K562 treated with DMSO at 1 percent for 4 hours (cell line): Measurements from ENCODE around the gene AKR1E2. TPM values are rescaled to one million over a fixed set of nuclear protein-coding genes. Genes with fewer than 3 reads are reported as not detected.

ENCODE experiments used
- total RNA-seq: library from RNA; unstranded; fragments of 300-600 nt; gene quantifications from 2 replicates; pipeline ENCODE4 v1.2.3, GENCODE V29; 2022; ENCODE audit not compliant: insufficient read depth

The AKR1E2 gene
- total RNA-seq, result 7.6 and 10.5 TPM in 2 replicates

DNA sequence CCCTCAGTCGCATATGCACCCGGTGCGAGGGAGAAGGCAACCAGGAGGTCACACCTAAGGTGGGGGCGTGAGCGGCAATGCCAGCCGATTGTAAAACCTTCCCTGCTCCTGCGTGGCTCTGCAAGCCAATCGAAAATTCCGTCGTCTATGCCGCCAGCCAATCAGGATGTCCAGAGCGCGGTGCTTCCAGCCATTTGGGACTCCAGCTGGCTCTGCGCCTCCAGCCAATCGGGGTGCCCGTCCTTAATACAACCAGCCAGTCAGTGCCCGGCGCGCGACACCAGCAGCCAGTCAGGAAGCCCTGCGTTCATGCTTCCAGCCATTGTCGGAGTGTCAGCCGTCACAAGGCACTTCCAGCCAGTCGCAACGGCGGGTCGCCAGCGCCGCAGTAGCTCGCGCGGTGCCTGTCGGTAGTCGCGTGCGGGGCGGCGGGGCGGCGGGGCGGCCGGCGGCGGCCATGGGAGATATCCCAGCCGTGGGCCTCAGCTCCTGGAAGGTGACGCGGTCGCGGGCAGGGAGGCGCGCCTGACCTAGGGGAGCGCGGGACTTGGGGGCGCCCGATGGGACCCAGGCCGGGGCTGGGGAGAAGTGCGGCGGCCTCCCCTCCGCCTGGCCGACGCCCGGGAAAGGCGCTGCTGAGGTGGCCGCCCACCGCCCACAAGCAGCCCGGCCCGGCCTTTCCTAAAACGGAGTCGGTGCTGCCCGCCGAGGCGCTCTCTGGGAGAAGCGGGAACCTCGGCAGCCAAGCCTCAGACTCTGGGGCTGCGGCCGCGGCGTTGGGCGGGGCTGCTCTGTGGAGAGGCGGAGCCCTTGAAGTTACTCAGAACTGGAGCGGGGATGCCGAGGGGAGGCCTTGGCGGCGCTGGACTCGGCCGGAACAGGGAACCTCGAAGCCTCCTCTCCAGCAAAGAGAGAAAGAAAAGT is at the start of gene AKR1E2:
TSS of gene AKR1E2 (plus strand) at position 340 of the 924 bp plus-strand sequence. CDS start at position 458, 118 bp downstream.

Other genes with a start within 250 kb of the AKR1E2 start
- gene AKR1C1, start 137.2 kb downstream of the AKR1E2 start, total RNA-seq, result 107 and 184 TPM in 2 replicates
- 44.2 and 77.4 TPM in 2 replicates for gene AKR1C2, start 177.7 kb downstream of the AKR1E2 start, total RNA-seq